Measurements from ENCODE around the gene NUDT8.

DNA sequence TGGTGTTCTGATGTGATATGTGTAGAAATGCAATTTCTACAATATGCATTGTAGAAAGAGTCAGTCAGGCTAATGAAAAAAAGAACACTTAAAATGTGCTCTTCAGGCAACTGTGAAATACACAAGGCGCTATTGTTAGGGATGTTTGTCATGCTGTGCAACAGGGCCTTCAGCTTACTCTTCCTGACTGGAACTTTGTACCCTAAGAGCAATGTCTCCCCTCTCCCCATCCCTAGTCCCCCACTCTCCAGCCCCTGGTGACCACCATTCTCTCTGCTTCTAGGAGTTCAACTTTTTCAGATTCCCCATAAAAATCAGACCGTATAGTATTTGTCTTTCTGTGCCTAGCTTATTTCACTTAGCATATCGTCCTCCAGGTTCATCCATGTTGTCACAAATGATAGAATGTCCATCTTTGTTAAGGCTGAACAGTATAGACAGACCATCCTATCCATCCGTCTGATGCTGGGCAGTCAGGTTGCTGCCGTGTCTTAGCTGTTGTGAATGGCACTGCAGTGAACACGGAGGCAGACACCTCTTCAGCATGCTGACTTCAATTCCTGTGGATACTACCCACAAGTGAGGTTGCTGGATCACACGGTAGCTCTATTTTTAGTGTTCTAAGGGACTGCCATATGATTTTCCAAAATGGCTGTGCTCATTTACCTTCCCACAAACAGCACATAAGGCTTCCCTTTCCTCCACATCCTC, 12.3 kb downstream of the NUDT8 start:
- TF ChIP-seq CTCF (IDR thresholded peaks at IDR 0.05) (no peak), EZH2 (IDR thresholded peaks at IDR 0.05; ENCODE audit: borderline replicate concordance, insufficient read depth, low read depth, low read length, poor library complexity, severe bottlenecking) (no peak)

Measured in B cell (primary cell).